ENCODE measurements around the gene COL10A1.

COL10A1 gene

DNA sequence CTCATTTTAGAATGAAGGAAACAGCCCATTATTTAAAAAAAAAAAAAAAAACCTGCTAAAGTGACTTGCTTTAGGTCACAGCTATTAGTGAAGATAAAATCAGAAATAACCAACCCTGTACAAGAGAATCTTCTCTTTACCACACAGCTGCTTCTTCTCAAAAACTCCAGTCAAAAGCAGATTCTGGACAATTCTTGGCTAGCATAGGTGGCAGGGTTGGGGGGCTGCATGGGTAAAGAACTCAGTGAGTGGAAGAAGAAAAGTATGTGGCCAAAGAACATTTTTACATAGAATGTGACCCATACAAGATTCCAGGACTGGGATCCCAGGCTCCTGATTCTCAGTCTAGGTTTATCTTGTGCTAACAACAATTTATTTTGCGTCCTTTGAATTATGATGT is 55.8 kb downstream of the COL10A1 start:
- no peak overlapping the region for H3K4me3 ChIP-seq (ENCODE audit: control insufficient read depth, low read depth, low read length)
- no peak for DNase-seq (ENCODE audit: low read depth)
- TF ChIP-seq, protein P1, sequence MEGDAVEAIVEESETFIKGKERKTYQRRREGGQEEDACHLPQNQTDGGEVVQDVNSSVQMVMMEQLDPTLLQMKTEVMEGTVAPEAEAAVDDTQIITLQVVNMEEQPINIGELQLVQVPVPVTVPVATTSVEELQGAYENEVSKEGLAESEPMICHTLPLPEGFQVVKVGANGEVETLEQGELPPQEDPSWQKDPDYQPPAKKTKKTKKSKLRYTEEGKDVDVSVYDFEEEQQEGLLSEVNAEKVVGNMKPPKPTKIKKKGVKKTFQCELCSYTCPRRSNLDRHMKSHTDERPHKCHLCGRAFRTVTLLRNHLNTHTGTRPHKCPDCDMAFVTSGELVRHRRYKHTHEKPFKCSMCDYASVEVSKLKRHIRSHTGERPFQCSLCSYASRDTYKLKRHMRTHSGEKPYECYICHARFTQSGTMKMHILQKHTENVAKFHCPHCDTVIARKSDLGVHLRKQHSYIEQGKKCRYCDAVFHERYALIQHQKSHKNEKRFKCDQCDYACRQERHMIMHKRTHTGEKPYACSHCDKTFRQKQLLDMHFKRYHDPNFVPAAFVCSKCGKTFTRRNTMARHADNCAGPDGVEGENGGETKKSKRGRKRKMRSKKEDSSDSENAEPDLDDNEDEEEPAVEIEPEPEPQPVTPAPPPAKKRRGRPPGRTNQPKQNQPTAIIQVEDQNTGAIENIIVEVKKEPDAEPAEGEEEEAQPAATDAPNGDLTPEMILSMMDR (IDR thresholded peaks at IDR 0.05; ENCODE audit: control insufficient read depth, insufficient read depth, low read depth, low read length, missing control alignments), result no peak

Measured in AG09309 (cell line).